HepG2 (cell line): Measurements from ENCODE around the gene ANAPC16. TPM values are rescaled to one million over a fixed set of nuclear protein-coding genes. Genes with fewer than 3 reads are reported as not detected.

ENCODE experiments used
- ELF1 ChIP-seq: sonication (generic); formaldehyde crosslinking; IDR thresholded peaks from 2 replicates; pipeline ENCODE4 v1.4.0; 2020; ENCODE audit warnings: missing genetic modification reagents
- KDM3A ChIP-seq: IDR thresholded peaks from 2 replicates; pipeline ENCODE4 v1.6.1; 2018; ENCODE audit warnings: low read depth, missing compliant biosample characterization
- KLF11 ChIP-seq: IDR thresholded peaks from 2 replicates; pipeline ENCODE4 v1.6.1; 2016; ENCODE audit warnings: missing compliant biosample characterization
- LCORL ChIP-seq, 2 experiments: fragments of 450-650 bp in 1 of 2; sonication (generic) in 1 of 2; formaldehyde crosslinking in 1 of 2; IDR thresholded peaks; 2 replicates each; pipeline versions ENCODE4 v1.5.0 to v1.6.1; 2017 to 2020; ENCODE audit warnings: antibody characterized with exemption in 1 of 2, missing genetic modification reagents in 1 of 2
- PITX1 ChIP-seq: sonication (generic); formaldehyde crosslinking; IDR thresholded peaks from 2 replicates; pipeline ENCODE4 v1.5.1; 2020; ENCODE audit warnings: mild to moderate bottlenecking, missing genetic modification reagents
- RORA ChIP-seq: sonication (generic); formaldehyde crosslinking; IDR thresholded peaks from 2 replicates; pipeline ENCODE4 v1.5.0; 2020; ENCODE audit warnings: mild to moderate bottlenecking, missing genetic modification reagents, moderate library complexity
- SPEN ChIP-seq: sonication (generic); formaldehyde crosslinking; IDR thresholded peaks from 2 replicates; pipeline ENCODE4 v1.5.1; 2020; ENCODE audit warnings: low read depth, mild to moderate bottlenecking, missing genetic modification reagents
- THAP11 ChIP-seq: IDR thresholded peaks from 2 replicates; pipeline ENCODE4 v1.6.1; 2016; ENCODE audit warnings: missing biosample characterization, missing genetic modification reagents
- ZMAT3 ChIP-seq: sonication (generic); formaldehyde crosslinking; conservative IDR thresholded peaks from 2 replicates; pipeline ENCODE4 v1.7.0; 2021; ENCODE audit warnings: missing genetic modification reagents
- ZNF678 ChIP-seq: sonication (generic); formaldehyde crosslinking; IDR thresholded peaks from 2 replicates; pipeline ENCODE4 v1.4.0; 2020; ENCODE audit warnings: mild to moderate bottlenecking, missing genetic modification reagents
- polyA plus RNA-seq, 8 experiments: library from polyadenylated mRNA; depleted of rRNA in 3 of 8; stranded (reverse) in 7 of 8; unstranded in 1 of 8; fragments of >200 nt; fragmentation: Illumina TruSeq in 4 of 8; extraction: Trizol in 4 of 8; gene quantifications; 2 replicates each; pipeline versions ENCODE4 v1.2.1 to v1.2.3, GENCODE V29; 2011 to 2016; ENCODE audit warnings: low read depth in 4 of 8, missing spikeins in 1 of 8, mixed read lengths in 1 of 8; ENCODE audit not compliant: insufficient read depth in 1 of 8
- total RNA-seq, 5 experiments: library from RNA; depleted of rRNA; stranded (reverse); fragments of >200 nt; fragmentation: Illumina TruSeq; extraction: Trizol; gene quantifications; 2 replicates each; pipeline ENCODE4 v1.2.3, GENCODE V29; 2016; ENCODE audit warnings: low read depth in 1 of 5
- TF ChIP-seq, protein P1 (sequence below): sonication (generic); formaldehyde crosslinking; IDR thresholded peaks from 2 replicates; pipeline ENCODE4 v1.8.0; 2022; ENCODE audit warnings: missing genetic modification reagents, mild to moderate bottlenecking, moderate library complexity, borderline replicate concordance
- TF ChIP-seq, protein P2 (sequence below): sonication (generic); formaldehyde crosslinking; conservative IDR thresholded peaks from 2 replicates; pipeline ENCODE4 v1.4.0; 2020; ENCODE audit warnings: missing genetic modification reagents
- TF ChIP-seq, protein P3 (sequence below): IDR thresholded peaks from 2 replicates; pipeline ENCODE4 v1.6.1; 2016; ENCODE audit warnings: low read depth
- TF ChIP-seq, protein P4 (sequence below): sonication (generic); formaldehyde crosslinking; IDR thresholded peaks from 2 replicates; pipeline ENCODE4 v1.8.1; 2023; ENCODE audit warnings: mild to moderate bottlenecking, inconsistent platforms, moderate library complexity, missing genetic modification reagents, borderline replicate concordance

ANAPC16 gene
- total and polyA plus RNA-seq, 2 of the 13 experiments (the other 11 are each of a cell fraction or from before 2014, with no cell fraction given) = 74.8 to 89.4 TPM

DNA sequence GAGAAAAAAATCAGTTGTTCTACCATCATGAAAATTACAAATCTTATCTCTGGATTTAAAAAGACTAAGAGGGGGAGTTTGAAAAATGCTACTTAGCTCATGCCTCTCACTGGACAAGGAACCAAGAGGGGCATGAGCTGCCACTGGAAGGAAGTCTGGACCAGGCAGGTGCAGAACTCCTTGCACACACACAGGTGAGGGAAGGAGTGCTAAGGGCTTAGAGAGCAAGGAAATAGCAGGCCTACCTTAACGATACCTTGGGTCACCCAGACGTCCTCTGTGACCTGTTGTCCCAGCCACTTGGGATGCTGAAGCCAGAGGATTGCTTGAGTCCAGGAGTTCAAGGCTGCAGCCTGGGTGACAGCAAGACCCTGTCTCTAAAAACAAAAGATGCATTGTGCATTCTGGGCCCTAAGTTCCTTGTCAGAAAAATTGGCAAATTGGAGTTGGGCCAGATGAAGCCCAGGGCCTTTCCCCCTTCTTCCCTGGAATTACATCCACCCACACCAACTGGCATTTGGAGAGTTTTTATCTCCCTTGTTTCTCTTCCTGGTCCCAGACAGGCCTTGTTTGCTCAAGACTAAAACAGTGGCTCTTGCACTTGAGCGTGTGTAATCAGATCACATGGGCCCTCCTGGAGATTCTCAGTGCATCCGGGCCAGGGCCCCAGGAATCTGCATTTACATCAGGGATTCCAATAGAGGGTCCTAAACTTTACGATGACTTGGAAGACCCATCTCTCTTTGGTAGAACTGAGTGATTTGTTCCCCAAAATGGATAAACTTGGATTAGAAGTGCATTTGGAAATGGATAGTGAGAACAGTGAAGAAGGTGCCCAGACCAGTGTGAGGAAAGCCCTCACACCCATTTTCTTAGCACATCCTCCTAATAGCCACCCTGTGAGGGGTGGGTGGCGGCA is 60.9 kb downstream of the ANAPC16 start (continued):
- TF ChIP-seq, protein P1, sequence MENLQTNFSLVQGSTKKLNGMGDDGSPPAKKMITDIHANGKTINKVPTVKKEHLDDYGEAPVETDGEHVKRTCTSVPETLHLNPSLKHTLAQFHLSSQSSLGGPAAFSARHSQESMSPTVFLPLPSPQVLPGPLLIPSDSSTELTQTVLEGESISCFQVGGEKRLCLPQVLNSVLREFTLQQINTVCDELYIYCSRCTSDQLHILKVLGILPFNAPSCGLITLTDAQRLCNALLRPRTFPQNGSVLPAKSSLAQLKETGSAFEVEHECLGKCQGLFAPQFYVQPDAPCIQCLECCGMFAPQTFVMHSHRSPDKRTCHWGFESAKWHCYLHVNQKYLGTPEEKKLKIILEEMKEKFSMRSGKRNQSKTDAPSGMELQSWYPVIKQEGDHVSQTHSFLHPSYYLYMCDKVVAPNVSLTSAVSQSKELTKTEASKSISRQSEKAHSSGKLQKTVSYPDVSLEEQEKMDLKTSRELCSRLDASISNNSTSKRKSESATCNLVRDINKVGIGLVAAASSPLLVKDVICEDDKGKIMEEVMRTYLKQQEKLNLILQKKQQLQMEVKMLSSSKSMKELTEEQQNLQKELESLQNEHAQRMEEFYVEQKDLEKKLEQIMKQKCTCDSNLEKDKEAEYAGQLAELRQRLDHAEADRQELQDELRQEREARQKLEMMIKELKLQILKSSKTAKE = peak; percentile 81
- TF ChIP-seq ELF1 (CRISPR knock-in tag) = peak; percentile 60
- TF ChIP-seq, protein P2, sequence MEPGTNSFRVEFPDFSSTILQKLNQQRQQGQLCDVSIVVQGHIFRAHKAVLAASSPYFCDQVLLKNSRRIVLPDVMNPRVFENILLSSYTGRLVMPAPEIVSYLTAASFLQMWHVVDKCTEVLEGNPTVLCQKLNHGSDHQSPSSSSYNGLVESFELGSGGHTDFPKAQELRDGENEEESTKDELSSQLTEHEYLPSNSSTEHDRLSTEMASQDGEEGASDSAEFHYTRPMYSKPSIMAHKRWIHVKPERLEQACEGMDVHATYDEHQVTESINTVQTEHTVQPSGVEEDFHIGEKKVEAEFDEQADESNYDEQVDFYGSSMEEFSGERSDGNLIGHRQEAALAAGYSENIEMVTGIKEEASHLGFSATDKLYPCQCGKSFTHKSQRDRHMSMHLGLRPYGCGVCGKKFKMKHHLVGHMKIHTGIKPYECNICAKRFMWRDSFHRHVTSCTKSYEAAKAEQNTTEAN (CRISPR knock-in tag) = peak; percentile 79
- no peak for TF ChIP-seq ZNF678 (CRISPR knock-in tag)
- peak; percentile 63; the same call in 1 of the 2 replicates for TF ChIP-seq KDM3A (CRISPR knock-in tag)
- peak; percentile 46 for TF ChIP-seq SPEN
- TF ChIP-seq, protein P3, sequence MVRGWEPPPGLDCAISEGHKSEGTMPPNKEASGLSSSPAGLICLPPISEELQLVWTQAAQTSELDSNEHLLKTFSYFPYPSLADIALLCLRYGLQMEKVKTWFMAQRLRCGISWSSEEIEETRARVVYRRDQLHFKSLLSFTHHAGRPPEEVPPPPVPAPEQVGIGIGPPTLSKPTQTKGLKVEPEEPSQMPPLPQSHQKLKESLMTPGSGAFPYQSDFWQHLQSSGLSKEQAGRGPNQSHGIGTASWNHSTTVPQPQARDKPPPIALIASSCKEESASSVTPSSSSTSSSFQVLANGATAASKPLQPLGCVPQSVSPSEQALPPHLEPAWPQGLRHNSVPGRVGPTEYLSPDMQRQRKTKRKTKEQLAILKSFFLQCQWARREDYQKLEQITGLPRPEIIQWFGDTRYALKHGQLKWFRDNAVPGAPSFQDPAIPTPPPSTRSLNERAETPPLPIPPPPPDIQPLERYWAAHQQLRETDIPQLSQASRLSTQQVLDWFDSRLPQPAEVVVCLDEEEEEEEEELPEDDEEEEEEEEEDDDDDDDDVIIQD = peak; percentile 44; the same call in 1 of the 2 replicates
- 0 out of 2 replicates have a peak, but pooled peaks have one; percentile 76 for TF ChIP-seq KLF11
- TF ChIP-seq LCORL (IDR thresholded peaks at IDR 0.05) = no peak
- peak; percentile 85; the same call in 1 of the 2 replicates for TF ChIP-seq LCORL (CRISPR knock-in tag; IDR thresholded peaks at IDR 0.05)
- TF ChIP-seq PITX1 (CRISPR knock-in tag) = peak; percentile 79
- 0 out of 2 replicates have a peak, but pooled peaks have one; percentile 90 for TF ChIP-seq RORA
- TF ChIP-seq, protein P4, sequence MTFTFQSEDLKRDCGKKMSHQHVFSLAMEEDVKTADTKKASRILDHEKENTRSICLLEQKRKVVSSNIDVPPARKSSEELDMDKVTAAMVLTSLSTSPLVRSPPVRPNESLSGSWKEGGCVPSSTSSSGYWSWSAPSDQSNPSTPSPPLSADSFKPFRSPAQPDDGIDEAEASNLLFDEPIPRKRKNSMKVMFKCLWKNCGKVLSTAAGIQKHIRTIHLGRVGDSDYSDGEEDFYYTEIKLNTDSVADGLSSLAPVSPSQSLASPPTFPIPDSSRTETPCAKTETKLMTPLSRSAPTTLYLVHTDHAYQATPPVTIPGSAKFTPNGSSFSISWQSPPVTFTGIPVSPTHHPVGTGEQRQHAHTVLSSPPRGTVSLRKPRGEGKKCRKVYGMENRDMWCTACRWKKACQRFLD (CRISPR knock-in tag) = 0 out of 2 replicates have a peak, but pooled peaks have one; percentile 50
- TF ChIP-seq ZMAT3 (CRISPR knock-in tag) = no peak
- TF ChIP-seq THAP11 (CRISPR knock-in tag) = peak; percentile 65
